ENCODE results near the gene BRAP. TPM values are rescaled to one million over a fixed set of nuclear protein-coding genes. Genes with fewer than 3 reads are reported as not detected.

BRAP gene
- polyA plus RNA-seq, 4 donors, result 7.8 to 16.1 (median 8.7) TPM

Other genes starting within 250 kb of the BRAP start
- 10 to 100 TPM in 3 of 4 donors, 1 to 10 TPM in 1; 8.6 to 41.9 (median 14.7) TPM for gene ATXN2, start 86.6 kb downstream of the BRAP start, polyA plus RNA-seq
- 10 to 100 TPM; 20.2 to 42.5 (median 33.0) TPM for gene ACAD10, start 97 bp upstream of the BRAP start, polyA plus RNA-seq
- gene ALDH2, start 81.0 kb upstream of the BRAP start, polyA plus RNA-seq, result 100 to 1,000 TPM; 125 to 237 (median 185) TPM
- 10 to 100 TPM; 28.4 to 64.8 (median 41.9) TPM for gene MAPKAPK5, start 156.3 kb upstream of the BRAP start, polyA plus RNA-seq

Measured in small intestine (tissue), 4 donors.